Fibroblast of skin of right quadriceps (primary cell): ENCODE results near the gene RNF187.
"Not testable (repeated sequence)": the region's sequence is repeated elsewhere in the genome, so short reads cannot be mapped to it uniquely, and the experiment has no call there.

ENCODE experiments used
- DNase-seq: peaks from one replicate; pipeline ENCODE4 v3.0.0-alpha.2; 2013

RNF187 gene

DNA sequence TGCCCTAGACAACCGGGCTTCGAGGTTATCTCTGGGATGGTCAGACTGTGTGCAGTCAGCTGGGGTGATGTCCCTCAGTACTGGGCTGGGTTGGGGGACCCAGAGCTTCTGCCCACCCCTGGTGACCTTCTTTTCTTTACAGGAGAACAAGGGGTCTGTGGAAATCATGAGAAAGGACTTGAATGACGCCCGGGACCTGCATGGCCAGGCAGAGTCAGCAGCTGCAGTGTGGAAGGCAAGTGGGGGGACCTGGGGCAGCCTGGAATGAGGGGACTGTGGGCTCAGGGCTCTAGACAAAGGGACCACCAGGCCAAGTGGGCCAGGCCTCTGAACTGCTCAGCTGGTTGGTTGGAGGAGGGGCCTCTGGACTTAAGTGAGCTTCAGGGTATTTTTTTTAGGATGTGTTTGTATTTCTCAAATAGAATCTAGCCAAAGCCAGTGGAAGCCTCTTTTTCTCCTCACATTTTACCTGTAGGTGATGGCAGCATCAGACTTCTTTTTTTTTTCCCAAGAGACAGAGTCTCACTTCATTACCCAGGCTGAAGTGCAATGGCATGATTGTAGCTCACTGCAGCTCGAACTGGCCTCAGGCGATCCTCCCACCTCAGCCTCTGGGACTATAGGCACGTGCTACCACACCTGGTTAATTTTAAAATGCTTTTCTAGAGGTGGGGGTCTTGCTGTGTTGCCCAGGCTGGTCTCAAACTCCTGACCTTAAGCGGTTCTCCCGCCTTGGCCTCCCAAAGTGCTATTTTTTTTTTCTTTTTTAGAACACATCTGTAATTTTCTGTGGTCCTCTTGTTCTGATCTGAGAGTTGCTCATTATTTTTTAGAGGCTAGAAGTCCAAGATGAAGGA is 1.9 kb downstream of the RNF187 start:
- DNase-seq = no peak

DNA sequence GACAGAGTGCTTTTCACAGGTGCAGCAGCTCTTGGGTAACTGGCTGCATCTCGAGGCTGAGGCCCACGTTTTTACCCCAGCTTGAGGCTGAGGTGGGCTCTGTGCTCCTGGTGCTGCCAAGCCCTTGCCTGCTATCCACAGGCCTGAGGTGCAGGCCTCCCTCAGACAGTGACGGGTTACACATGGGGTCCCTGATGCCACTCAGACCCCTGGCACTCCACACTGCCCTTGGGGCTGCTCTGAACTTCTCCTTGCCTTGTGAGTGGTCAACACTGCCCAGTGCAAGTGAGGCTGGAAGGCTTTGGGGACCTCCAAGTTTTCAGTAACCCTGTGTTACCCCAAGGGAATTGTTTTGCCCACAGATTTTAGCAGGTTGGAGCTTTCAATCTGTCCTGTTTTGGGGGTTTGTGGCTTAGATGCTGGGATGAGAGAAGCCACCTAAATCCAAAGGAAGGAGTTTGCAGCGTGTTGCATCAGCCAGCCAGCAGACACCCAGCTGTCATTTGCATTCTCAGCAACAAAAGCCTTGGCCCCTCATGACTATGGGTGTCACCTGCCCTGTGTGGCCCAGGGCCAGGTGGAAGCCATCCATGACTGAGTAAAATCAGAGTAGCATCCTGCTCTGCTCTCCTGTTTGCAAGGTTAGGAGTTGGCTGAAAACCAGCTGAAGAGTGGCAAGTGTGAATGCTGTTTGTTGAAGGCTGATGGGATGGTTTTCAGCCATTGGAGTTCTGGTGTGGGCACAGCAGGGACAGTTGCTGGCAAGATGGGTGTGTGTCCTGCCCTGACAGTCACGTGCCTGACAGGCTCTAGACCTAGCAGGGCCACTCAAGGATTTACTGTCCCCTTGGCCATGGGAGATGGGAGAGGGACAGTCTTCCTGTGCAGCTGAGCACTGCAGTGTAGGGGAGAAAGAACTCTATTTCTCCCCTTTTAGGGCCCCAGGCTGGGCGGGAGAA is 3.2 kb downstream of the RNF187 start:
- peak; percentile 64 for DNase-seq

DNA sequence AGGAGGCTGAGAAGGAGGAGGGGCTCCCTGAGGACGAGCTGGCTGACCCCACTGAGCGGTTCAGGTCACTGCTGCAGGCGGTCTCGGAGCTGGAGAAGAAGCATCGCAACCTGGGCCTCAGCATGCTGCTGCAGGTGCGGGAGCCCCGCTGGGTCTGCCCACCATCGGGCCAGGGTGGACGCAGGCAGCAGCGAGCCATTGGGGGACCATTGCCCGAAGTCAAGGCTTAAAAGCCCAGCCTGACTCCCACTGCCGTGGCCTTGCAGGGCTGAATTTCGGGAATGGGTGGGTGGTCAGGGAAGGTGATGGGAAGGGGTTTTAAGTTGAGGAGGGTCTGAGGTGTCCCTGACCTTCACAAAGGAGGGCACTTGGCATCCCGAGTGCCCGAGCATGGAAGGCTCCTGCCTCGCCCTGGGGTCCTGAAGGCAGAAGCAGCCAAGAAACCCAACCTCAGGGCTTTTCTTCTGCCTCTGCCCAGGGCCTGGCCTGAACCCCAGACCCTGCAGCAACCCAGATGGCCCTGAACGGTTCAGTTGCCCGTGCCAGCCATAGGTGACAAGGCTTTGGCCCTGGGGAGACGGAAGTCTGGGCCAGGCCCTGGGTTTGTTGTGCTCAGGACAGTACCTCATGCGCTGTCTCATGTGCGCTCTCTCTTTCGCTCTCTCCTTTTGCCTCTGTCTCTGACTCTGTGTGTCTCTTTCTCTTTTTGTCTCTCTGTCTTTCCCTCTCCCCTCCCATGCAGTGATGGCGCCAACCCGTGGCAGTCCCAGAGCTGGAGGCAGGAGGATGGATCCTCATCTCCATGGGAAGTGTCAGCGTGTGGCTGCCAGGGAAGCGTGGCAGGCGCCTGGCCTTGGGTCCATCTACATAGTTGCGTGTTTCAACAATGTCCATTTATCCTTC is 6.2 kb downstream of the RNF187 start:
- DNase-seq = no peak

DNA sequence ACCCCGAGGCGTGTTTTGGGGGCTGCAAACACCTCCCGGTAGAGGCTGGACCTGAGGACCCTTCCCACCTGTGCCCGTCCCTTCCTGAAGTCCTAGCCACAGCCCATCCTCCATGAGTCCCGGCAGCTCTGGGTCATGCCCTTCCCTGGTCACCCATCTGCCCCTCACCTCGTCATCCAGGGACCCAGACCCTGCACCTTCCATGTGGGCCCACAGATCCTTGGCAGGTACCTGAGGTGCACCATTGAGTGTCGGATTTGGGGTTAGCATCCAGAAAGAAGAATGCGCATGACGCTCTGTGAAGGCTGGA is 6.8 kb downstream of the RNF187 start:
- no peak for DNase-seq

DNA sequence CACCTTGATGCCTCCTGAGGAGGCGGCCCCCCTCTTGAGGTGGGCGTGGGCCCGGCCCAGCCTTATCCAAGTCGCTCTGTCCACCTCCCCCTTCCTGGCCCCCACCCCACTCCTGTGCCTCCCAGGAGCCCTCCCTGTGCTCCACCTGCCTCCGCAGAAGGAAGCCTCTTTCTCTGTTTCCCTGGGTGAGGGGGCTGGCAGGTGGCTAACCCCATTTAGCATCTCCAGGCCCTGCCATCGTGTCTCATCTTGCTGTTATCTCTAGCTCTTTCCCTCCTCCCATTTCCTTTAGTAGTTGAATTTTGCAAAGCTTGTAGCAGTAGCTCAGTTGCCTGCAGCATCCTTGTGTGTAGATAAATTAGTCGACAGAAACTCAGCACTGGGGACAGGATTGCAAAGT is 7.2 kb downstream of the RNF187 start:
- no peak for DNase-seq

DNA sequence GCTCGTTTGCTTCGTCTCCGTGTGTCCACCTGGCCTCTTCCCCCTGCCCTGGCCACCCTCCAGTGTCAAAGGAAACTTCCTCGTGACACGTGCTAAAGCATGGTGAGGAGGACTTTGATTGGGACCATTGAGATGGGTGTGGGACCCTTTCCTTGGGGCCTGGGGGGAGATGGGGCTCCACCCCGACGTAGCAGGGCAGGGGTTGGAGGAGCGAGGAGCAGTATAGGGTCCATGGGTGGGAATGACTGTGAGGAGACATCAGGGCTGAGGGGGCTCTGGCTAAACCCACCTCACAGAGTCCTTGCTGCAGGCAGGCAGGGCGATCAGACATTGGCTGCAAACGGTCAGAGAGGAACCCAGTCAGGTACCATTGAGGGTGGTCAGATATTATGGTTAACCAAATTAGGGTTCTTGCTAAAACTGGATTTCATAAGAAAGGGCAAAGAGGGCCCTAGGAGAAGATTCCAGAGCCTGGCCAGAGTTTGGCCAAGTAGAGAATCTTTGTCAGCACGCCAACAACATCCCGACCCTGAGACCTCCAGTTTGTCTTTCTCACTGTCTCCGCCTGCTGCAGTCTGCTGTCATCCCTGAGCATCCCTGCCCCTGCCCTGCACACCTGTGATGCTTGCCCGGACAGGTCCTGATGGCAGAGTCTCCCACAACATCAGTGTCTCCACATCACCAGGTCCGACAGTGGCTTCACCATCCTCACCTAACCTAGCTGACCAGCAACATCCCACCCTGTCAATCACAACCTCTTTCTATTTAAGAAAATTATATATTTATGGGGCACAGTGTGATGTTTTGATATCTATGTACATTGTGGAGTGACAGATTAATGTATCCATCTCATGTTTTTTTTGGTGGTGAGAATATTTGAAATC is 8.0 kb downstream of the RNF187 start:
- DNase-seq = no peak

DNA sequence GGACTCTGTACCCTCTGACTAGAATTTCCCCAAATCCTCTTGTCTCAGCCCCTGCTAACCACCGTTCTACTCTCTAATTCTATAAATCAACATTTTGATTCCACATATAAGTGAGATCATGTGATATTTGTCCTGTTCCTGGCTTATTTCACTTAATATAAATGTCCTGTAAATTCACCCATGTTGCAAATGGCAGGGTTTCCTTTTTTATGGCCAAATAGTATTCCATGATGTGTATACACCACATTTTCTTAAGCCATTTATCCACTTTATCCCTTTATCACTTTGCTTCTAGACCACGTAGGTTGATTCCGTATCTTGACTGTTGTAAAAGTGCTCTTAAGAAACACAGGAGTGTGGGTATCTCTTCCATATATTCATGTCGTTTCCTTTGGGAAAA is 8.9 kb downstream of the RNF187 start:
- DNase-seq = no peak

DNA sequence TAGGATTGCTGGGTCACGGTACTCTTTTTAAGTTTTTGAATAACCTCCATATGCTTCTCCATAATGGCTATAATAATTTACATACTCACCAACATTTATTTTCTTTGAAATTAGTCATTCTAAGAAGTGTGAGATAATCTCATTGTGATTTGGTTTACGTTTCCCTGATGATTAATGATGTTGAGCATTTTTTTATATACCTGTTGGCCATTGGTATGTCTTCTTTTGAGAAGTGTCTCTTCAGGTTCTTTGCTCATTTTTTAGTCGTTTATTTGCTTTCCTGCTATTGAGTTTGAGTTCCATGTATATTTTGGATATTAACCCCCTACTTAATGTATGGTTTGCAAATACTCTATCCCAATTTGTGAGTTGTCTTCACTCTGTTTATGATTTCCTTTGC is 9.3 kb downstream of the RNF187 start:
- no peak for DNase-seq

DNA sequence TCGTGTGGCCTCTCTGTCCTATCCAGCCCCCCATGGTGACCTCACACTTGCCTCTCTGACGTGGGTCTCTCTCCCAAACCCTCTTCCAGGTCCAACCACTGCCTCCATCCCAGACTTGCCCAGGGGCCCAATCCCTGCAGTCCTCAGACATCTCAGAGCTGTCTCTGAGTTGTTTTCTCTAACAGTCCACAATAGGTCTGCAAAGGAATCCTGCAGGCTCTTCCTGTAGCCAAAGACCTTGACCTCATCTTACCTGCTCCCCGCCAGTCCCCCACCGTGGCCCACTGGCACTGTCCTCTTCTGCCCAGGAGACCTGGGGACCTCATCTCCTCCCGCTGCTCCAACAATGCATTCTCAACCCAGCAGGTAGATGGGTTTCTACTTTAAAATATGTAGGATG is 10.0 kb downstream of the RNF187 start:
- DNase-seq = no peak

DNA sequence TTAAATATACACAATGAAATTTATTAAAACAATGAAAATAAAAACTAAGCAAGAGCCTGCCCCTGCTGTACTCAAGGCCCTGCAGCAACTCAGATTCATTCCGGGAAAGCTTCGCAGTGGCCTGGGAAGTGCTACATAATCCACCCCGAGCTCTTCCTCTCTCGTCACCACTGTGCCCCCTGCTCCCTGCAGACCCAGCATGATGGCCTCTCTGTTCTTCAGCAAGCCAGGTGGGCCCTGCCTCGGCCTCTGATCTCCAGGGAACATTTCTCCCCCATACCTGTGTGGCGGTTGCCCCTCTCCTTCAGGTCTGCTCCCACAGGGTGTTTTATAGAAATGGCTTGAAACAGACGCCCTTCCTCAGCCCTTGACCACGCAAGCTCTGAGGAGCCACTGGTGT is 10.6 kb downstream of the RNF187 start:
- no peak for DNase-seq

DNA sequence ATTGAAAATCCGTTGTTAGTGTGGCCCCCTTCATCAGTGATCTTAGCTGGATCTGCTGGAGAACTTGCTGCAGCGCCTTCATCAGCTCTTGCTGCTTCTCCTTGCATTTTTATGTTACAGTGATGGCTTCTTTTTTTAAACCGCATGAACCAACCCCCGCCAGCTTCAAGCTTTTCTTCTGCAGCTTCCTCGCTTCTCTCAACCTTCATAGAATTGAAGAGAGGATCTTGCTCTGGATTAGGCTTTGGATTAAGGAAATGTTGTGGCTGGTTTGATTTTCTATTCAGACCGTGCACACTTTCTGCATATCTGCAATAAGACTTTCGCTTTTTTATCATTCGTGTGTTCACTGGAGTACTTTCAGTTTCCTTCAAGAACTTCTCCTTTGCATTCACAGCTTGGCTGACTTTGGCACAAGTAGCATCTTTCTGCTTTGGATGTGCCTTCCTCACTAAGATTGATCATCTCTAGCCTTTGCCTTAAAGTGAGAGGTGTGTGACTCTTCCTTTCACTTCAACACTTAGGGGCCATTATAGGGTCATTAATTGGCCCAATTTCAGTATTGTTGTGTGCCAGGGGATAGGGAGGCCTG is 13.1 kb downstream of the RNF187 start:
- DNase-seq = no peak

DNA sequence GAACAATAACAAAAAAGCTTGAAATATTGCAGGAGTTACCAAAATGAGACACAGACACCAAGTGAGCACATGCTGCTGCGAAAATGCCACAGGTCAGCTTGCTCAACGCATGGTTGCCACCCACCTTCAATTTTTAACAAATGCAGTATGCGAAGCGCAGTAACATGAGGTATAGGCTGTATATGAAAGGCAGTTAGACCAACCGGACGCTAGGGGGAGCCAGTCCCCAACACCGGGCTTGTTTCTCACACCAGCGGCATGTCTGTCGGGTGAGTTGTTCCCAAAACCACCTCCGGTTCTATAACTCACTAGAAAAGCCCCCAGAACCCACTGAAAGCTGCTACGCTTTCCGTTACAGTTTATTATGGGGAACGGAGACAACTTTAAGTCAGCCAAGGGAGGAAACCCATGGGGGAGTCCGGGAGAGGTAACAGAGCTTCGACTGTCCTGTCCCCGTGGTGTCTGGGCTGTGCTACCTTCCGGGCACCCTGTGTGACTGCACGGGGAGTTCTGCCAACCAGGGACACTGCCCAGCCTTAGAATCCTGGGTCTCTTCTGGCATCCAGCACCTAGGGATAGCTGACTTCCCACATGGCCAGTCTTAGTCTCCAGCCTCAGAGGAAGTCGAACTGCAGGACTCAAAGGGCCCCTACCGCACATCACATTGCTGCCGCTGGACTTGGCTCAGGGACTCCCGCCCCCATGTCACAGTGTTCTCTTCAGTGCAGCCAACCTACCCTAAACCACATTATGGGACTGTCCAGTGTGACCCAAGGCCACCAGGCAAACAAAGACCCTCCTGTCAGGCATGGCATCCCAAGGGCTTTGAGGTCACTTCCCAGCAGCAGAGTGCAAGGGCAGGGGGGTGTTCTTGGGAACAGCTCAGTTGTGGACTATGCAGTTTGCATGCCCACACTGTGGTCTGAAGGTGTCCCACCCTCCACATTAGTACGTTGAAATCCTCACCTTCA is 14.0 kb downstream of the RNF187 start:
- DNase-seq = peak; percentile 86

DNA sequence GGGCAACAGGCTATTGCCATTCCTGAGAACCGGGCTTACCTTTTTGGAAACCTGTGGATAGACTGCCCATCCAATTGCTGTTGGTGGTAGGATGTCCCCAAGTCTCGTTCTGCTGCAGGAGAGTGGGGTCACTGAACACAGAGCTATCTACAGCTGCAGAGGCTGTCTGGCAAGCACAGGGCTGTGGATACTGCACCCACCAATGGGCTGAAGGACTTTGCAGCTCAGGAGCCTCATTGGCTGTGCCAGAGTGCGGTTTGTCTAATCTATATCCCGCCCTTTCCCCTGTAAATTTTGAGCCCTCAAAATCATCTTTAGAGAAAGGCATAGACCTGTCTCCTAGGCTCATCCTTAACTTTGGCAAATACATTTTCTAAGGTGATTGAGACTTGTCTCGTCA is 15.3 kb downstream of the RNF187 start:
- DNase-seq = no peak

DNA sequence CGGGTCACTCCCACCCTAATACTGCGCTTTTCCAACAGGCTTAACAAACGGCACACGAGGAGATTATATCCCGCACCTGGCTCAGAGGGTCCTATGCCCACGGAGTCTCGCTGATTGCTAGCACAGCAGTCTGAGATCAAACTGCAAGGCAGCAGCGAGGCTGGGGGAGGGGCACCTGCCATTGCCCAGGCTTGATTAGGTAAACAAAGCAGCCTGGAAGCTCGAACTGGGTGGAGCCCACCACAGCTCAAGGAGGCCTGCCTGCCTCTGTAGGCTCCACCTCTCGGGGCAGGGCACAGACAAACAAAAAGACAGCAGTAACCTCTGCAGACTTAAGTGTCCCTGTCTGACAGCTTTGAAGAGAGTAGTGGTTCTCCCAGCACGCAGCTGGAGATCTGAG is 18.8 kb downstream of the RNF187 start:
- DNase-seq = not testable (repeated sequence)

DNA sequence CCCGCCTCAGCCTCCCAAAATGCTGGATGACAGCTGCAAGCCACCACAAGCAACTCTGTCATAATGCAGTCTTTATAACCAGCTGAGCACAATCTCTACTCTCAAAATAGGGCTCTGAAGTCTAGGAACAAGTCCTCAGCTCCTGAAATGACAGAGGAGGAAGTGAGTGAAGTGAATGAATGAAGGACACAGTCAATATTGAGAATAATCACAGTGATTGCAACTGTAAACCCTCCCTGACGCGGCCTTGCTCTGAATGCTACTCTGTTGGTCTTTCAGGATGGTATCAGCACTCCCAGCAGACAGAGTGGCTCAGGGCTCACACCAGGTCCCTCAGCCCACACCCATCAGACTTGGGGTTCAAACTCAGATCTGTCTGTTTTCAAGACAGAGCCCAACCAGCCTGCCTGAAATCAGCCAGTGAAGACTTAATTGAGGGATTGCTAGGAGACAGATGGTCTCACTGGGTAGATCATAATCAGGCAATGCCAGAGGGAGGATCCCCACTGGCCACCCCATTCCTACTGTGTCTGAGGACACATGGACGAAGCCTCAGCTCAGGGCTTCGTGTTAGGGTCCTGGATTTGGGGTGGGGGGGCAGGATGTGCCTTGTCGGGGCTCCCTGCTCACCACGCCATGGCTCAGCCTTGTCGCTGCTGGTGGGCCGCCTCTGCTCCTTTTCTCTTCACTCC is 20.9 kb downstream of the RNF187 start:
- no peak for DNase-seq

DNA sequence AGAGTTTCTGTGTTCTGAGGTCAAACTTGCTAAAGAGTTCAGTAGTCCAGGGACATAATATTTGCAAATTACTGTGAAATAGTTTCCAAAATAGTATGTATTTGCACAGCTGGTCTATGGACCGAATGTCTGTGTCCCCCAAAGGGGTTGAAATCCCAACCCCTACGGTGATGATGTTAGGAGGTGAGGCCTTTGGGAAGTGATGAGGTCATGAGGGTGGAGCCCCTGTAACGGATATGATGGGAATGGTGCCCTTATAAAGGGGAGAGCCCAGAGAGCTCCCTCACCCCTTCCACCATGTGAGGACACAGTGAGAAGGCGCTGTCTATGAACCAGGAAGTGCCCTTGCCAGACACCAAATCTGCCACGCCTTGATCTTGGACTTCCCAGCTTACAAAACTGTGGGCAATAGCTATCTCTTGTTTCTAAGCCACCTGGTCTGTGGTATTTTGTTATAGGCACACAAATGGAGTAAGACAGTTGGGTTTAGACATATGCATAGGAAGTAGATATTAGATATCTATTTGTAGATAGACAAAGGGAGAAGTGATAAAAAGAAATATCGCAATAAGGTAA is 21.7 kb downstream of the RNF187 start:
- DNase-seq = no peak

DNA sequence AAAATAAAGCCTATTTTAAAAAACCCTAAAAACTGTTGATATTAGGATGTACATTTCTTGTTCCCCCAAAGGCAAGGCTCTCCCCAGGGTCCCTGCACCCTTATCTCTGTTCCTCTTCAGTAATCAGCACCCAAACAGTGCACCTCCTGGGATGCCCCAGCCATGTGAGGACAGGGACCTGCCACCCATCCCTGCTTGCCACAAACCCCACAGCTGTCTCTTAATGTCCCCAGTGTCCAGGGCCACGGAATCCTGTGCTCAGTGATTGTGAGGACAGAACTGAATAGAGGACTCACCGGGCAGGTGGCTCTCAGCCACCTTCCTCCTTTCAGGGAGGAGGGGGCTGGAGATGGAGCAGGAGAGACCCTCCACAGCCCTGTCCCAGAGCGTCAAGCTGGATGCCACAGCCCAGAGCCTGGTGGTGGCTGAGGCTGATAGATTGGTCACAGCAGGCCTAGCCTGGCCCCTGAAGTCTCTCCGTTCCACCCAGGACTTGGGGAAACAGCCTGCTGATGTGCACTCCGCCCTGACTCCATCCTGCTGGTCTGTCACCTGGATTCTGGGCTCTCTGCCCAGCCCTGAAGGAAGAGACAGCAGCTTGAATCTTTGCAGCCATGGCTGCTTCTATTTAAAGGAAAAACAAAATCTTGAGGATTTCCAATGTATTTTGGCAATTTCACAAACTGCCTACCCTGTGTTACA is 23.1 kb downstream of the RNF187 start:
- no peak for DNase-seq

DNA sequence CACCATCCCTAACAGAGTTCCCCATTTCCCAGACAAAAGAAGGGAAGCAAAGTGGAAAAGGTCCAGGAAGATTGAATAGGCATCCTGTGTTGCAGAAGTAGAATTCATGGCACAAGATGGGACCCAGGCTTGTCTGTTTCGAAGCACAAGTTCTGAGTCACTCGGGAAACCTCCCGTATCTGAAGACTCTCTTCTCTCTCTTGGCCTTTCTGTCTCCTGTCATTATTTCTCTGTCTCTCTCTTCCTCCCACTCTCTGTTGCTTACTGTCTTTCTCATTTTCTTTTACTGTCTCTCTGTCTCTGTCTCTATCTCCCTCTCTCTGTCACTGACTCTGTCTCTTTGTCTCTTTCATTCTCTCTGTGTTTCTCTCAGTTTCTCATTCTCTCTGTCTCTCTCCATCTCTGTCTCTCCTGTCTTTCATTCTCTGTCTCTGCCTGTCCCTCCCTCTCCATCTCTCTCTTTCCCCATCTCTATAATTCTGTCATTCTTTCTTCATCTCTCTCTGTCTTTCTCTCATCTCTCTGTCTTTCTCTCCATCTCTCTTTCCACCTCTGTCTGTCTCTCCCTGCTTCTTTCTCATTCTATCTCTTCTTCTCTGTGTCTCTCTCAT is 23.7 kb downstream of the RNF187 start:
- no peak for DNase-seq
